Glutamatergic neuron (in vitro differentiated cells): ENCODE results near the gene SUGCT. TPM values are rescaled to one million over a fixed set of nuclear protein-coding genes. Genes with fewer than 3 reads are reported as not detected.

Experiments
- DNase-seq: peaks from one replicate; pipeline ENCODE4 v3.0.0; 2022
- H3K27ac Mint-ChIP-seq: one replicate; pipeline ENCODE4 v1.8.0; 2020; ENCODE audit warnings: mild to moderate bottlenecking, mixed read lengths, inconsistent platforms; ENCODE audit not compliant: unreplicated experiment
- H3K27me3 Mint-ChIP-seq: one replicate; pipeline ENCODE4 v1.8.0; 2020; ENCODE audit warnings: mild to moderate bottlenecking, moderate library complexity, mixed read lengths, inconsistent platforms; ENCODE audit not compliant: unreplicated experiment
- H3K36me3 Mint-ChIP-seq: one replicate; pipeline ENCODE4 v1.8.0; 2020; ENCODE audit warnings: mild to moderate bottlenecking, mixed read lengths, inconsistent platforms; ENCODE audit not compliant: unreplicated experiment
- H3K4me1 Mint-ChIP-seq: one replicate; pipeline ENCODE4 v1.8.0; 2020; ENCODE audit warnings: mild to moderate bottlenecking, low read depth, mixed read lengths, inconsistent platforms; ENCODE audit not compliant: unreplicated experiment
- H3K4me3 Mint-ChIP-seq: one replicate; pipeline ENCODE4 v1.8.0; 2020; ENCODE audit warnings: mild to moderate bottlenecking, mixed read lengths, inconsistent platforms; ENCODE audit not compliant: unreplicated experiment
- H3K9me3 Mint-ChIP-seq: one replicate; pipeline ENCODE4 v1.8.0; 2020; ENCODE audit warnings: mild to moderate bottlenecking, moderate library complexity, mixed read lengths, inconsistent platforms; ENCODE audit not compliant: unreplicated experiment
- total RNA-seq: library from RNA; stranded (reverse); fragmentation: NEBNext Ultra II Directional; extraction: Animal tissue kit (Norgen Biotek cat#: 25700); gene quantifications from one replicate; pipeline ENCODE4 v1.2.1, GENCODE V29; 2021; ENCODE audit not compliant: unreplicated experiment
- TF ChIP-seq, protein P1 (sequence below): fragments of 200-600 bp; sonication (generic); IDR thresholded peaks from one replicate; pipeline ENCODE4 v1.5.0; 2021; ENCODE audit not compliant: partially characterized antibody, unreplicated experiment

SUGCT gene
- total RNA-seq, 1 donor from 2014 or later, result 1.2 TPM

DNA sequence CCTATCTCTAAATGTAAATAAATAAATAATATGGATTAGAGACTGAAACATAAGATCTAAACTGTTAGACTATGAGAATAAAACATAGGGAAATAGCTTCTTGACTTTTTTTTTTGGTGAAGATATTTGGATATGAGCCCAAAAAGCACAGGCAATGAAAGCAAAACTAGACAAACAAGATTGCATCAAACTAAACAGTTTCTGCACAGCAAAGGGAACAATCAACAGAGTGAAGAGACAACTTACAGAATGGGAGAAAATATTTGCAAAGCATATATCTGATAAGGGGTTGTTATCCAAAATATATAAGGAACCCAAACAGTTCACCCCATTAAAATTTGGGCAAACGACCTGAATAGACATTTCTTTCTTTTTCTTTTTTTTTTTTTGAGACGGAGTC lies 148.1 kb downstream of the SUGCT start:
- Mint-ChIP-seq H3K4me3 (no peak overlapping the region), H3K36me3 (no peaks in the 10 kb centered on the region), H3K27ac (no peak overlapping the region), H3K27me3 (no peaks in the 10 kb centered on the region), H3K9me3 (no peaks in the 10 kb centered on the region), H3K4me1 (no peaks in the 10 kb centered on the region)
- no peak for DNase-seq
- TF ChIP-seq, protein P1, sequence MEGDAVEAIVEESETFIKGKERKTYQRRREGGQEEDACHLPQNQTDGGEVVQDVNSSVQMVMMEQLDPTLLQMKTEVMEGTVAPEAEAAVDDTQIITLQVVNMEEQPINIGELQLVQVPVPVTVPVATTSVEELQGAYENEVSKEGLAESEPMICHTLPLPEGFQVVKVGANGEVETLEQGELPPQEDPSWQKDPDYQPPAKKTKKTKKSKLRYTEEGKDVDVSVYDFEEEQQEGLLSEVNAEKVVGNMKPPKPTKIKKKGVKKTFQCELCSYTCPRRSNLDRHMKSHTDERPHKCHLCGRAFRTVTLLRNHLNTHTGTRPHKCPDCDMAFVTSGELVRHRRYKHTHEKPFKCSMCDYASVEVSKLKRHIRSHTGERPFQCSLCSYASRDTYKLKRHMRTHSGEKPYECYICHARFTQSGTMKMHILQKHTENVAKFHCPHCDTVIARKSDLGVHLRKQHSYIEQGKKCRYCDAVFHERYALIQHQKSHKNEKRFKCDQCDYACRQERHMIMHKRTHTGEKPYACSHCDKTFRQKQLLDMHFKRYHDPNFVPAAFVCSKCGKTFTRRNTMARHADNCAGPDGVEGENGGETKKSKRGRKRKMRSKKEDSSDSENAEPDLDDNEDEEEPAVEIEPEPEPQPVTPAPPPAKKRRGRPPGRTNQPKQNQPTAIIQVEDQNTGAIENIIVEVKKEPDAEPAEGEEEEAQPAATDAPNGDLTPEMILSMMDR, result no peak

DNA sequence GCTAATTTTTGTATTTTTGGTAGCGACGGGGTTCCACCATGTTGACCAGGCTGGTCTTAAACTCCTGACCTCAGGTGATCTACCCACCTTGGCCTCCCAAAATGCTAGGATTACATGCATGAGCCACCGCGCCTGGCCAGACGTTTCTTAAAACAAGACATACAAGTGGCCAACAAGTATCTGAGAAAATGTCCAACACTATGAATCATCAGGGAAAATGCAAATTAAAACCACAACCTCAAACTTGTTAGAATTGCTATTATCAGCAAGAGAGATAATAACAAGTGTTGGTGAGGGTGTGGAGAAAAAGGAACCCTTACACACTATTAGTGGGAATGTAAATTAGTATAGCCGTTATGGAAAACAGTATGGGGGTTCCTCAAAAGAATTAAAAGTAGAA lies 148.6 kb downstream of the SUGCT start:
- Mint-ChIP-seq H3K9me3 (no peaks in the 10 kb centered on the region), H3K4me3 (no peak overlapping the region), H3K27me3 (no peaks in the 10 kb centered on the region), H3K36me3 (no peaks in the 10 kb centered on the region), H3K27ac (no peak overlapping the region), H3K4me1 (no peaks in the 10 kb centered on the region)
- TF ChIP-seq, protein P1, result no peak
- DNase-seq, result no peak

DNA sequence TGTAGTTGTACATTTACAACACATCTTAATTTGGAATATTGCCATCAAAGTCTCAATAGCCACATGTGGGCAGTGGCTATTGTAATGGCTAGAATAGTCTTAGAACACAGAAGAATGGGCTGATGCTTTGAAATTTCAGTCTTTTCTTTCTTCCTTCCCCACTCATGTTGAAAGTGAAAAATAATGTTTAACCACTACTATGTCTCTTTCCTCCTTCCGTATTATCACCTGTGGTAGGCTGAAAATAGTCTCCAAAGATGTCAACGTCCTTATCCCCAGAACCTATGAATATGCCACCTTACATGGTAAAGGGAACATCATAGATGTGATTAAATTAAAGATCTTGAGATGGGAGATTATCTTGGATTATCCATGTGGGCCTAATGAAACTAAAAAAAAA lies 154.0 kb downstream of the SUGCT start:
- H3K9me3 Mint-ChIP-seq, result no peaks in the 10 kb centered on the region
- H3K36me3 Mint-ChIP-seq, result no peaks in the 10 kb centered on the region
- no peaks in the 10 kb centered on the region for H3K4me1 Mint-ChIP-seq
- no peak overlapping the region for H3K4me3 Mint-ChIP-seq
- TF ChIP-seq, protein P1, result no peak
- H3K27me3 Mint-ChIP-seq, result no peaks in the 10 kb centered on the region
- H3K27ac Mint-ChIP-seq, result no peak overlapping the region
- DNase-seq, result no peak

DNA sequence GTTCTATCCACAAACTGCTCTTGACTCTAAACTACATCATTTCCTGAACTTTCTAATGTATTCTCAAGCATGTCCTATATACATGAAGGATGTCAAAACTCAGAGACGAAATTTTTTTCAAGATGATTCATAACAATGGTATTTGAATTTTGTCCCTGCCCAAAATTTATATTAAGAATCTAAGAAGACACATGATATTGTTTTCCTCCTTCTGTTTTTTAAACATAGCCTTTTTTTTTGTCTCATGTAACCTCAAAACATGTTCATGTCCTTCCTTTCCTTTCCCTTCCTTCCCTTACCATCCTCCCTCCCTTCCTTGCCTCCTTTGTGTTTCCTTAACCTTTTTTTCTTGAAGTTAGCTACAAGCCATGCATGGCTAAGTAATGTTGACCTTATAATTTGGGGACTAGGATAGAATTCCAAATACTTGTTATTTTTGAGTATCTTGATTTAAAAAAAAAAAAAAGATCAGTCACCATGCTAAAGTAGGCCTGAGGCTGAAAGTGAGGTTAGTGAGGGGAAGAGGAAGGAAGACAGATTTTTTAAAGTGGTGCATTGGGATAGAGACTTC lies 163.0 kb downstream of the SUGCT start:
- TF ChIP-seq, protein P1, result no peak
- Mint-ChIP-seq H3K36me3 (no peaks in the 10 kb centered on the region), H3K27ac (no peak overlapping the region)

DNA sequence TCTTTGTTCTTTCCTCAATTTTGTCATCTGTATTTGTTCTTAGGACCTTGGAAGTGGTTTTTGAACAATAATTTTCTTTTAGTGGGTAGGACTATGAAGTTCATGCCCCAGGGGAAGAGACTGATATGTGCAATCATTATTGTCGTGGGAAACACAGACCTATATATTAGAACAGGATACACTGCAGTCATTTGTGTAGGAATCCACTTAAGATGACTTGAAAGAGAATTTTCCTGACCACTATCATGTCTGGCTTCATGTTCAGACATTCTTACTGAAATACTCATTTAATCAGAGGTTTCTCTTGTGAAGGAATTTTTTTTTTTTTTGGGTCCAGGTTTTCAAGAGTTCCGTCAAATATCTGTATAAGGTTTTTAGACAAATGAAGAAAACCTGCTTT lies 163.6 kb downstream of the SUGCT start:
- Mint-ChIP-seq H3K9me3 (no peaks in the 10 kb centered on the region), H3K4me1 (no peaks in the 10 kb centered on the region), H3K27ac (no peak overlapping the region), H3K4me3 (no peak overlapping the region), H3K27me3 (no peaks in the 10 kb centered on the region), H3K36me3 (no peaks in the 10 kb centered on the region)
- DNase-seq, result no peak
- TF ChIP-seq, protein P1, result no peak

More for the DNA sequence above, 163.0 kb downstream of the SUGCT start:
- H3K4me1 Mint-ChIP-seq, result no peaks in the 10 kb centered on the region
- no peak overlapping the region for H3K4me3 Mint-ChIP-seq
- no peaks in the 10 kb centered on the region for H3K27me3 Mint-ChIP-seq
- DNase-seq, result no peak
- H3K9me3 Mint-ChIP-seq, result no peaks in the 10 kb centered on the region
